Measurements from ENCODE around the gene MAPK1.
"Not testable (repeated sequence)": the region's sequence is repeated elsewhere in the genome, so short reads cannot be mapped to it uniquely, and the experiment has no call there.

MAPK1 gene

GRCh38 chr22:21909871-21910270 lies 42.4 kb upstream of the MAPK1 start:
- TF ChIP-seq GLIS3 (CRISPR knock-in tag; IDR thresholded peaks at IDR 0.05) (no peak), ZFP30 (CRISPR knock-in tag; IDR thresholded peaks at IDR 0.05) (no peak), ZC3H10 (CRISPR knock-in tag; IDR thresholded peaks at IDR 0.05) (no peak), CSDC2 (CRISPR knock-in tag; IDR thresholded peaks at IDR 0.05) (no peak), PPARA (CRISPR knock-in tag; IDR thresholded peaks at IDR 0.05; ENCODE audit: borderline replicate concordance) (no peak), TSHZ2 (CRISPR knock-in tag; IDR thresholded peaks at IDR 0.05) (no peak), PATZ1 (CRISPR knock-in tag; IDR thresholded peaks at IDR 0.05; ENCODE audit: borderline replicate concordance) (no peak), TOX (CRISPR knock-in tag; IDR thresholded peaks at IDR 0.05; ENCODE audit: borderline replicate concordance) (no peak), ZNF565 (CRISPR knock-in tag; conservative IDR thresholded peaks at IDR 0.05; ENCODE audit: low read depth) (no peak), ARNTL (CRISPR knock-in tag; IDR thresholded peaks at IDR 0.05; ENCODE audit: borderline replicate concordance, low read depth) (no peak), RARB (CRISPR knock-in tag; IDR thresholded peaks at IDR 0.05) (no peak), CSRNP3 (CRISPR knock-in tag; IDR thresholded peaks at IDR 0.05) (no peak), BACH2 (CRISPR knock-in tag; IDR thresholded peaks at IDR 0.05; ENCODE audit: borderline replicate concordance) (no peak), ZNF8 (CRISPR knock-in tag; IDR thresholded peaks at IDR 0.05) (no peak), ZNF70 (CRISPR knock-in tag; IDR thresholded peaks at IDR 0.05) (no peak), TCF4 (CRISPR knock-in tag; IDR thresholded peaks at IDR 0.05; ENCODE audit: borderline replicate concordance) (no peak), ZFP3 (CRISPR knock-in tag; IDR thresholded peaks at IDR 0.05) (no peak), POU6F1 (CRISPR knock-in tag; IDR thresholded peaks at IDR 0.05; ENCODE audit: borderline replicate concordance, low read depth) (no peak), OSR1 (CRISPR knock-in tag; IDR thresholded peaks at IDR 0.05) (no peak)
- no peak for ATAC-seq

- no peak for TF ChIP-seq GLIS3 (CRISPR knock-in tag; IDR thresholded peaks at IDR 0.05)
- TF ChIP-seq CSRNP3 (CRISPR knock-in tag; IDR thresholded peaks at IDR 0.05) = no peak
- no peak for TF ChIP-seq ZFP30 (CRISPR knock-in tag; IDR thresholded peaks at IDR 0.05)
- TF ChIP-seq PPARA (CRISPR knock-in tag; IDR thresholded peaks at IDR 0.05; ENCODE audit: borderline replicate concordance) = no peak
- no peak for TF ChIP-seq ISL1 (CRISPR knock-in tag; IDR thresholded peaks at IDR 0.05)
- TF ChIP-seq ZNF70 (CRISPR knock-in tag; IDR thresholded peaks at IDR 0.05) = no peak
- no peak for TF ChIP-seq ARNTL (CRISPR knock-in tag; IDR thresholded peaks at IDR 0.05; ENCODE audit: borderline replicate concordance, low read depth)
- TF ChIP-seq TCF4 (CRISPR knock-in tag; IDR thresholded peaks at IDR 0.05; ENCODE audit: borderline replicate concordance) = no peak
- no peak for ATAC-seq
These were observed 40.4 kb upstream of the MAPK1 start for GRCh38 chr22:21907638-21908522.

DNA sequence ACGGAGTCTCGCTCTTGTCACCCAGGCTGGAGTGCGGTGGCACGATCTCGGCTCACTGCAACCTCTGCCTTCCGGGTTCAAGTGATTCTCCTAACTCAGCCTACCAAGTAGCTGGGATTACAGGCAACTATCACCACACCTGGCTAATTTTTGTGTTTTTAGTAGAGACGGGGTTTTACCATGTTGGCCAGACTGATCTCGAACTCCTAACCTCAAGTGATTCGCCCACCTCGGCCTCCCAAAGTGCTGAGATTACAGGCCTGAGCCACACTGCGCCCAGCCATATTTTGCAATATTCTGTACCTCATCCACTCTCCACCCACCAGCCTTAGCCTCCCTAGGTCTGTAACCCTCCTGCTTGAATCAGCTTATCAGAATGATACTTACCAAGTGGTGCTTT lies 37.8 kb upstream of the MAPK1 start:
- not testable (repeated sequence) for ATAC-seq

Data from SK-N-SH treated with all-trans-retinoic acid at 6 μM for 48 hours (cell line).